NCI-H345 treated with DMSO at 0.1 percent for 48 hours (cell line): Measurements from ENCODE around the gene TIPARP.
"Not testable (repeated sequence)": the region's sequence is repeated elsewhere in the genome, so short reads cannot be mapped to it uniquely, and the experiment has no call there.

Source experiments
- DNase-seq: peaks from one replicate; lab custom pipeline; 2025; ENCODE audit not compliant: unreplicated experiment; lab: John Stamatoyannopoulos, UW

TIPARP gene

GRCh38 chr3:156737049-156737448 lies 62.7 kb downstream of the TIPARP start:
- DNase-seq = not testable (repeated sequence)

- DNase-seq = no peak
Measured at GRCh38 chr3:156738251-156738650, 63.9 kb downstream of the TIPARP start.

- no peak for DNase-seq
Measured at GRCh38 chr3:156739976-156740375, 65.6 kb downstream of the TIPARP start.

GRCh38 chr3:156740581-156740980 lies 66.2 kb downstream of the TIPARP start:
- DNase-seq = not testable (repeated sequence)

GRCh38 chr3:156741935-156742334 lies 67.5 kb downstream of the TIPARP start:
- no peak for DNase-seq

GRCh38 chr3:156742401-156742800 lies 68.0 kb downstream of the TIPARP start:
- no peak for DNase-seq

GRCh38 chr3:156743859-156744258 lies 69.5 kb downstream of the TIPARP start:
- no peak for DNase-seq

- no peak for DNase-seq
Measured at GRCh38 chr3:156744631-156745030, 70.2 kb downstream of the TIPARP start.

- DNase-seq = no peak
Measured at GRCh38 chr3:156745766-156746165, 71.4 kb downstream of the TIPARP start.

GRCh38 chr3:156747046-156747445 lies 72.7 kb downstream of the TIPARP start:
- DNase-seq = no peak

- no peak for DNase-seq
Measured at GRCh38 chr3:156749244-156749643, 74.9 kb downstream of the TIPARP start.

GRCh38 chr3:156750191-156750873 lies 75.9 kb downstream of the TIPARP start:
- DNase-seq = peak; percentile 0

- DNase-seq = no peak
Measured at GRCh38 chr3:156750874-156751245, 76.5 kb downstream of the TIPARP start.

GRCh38 chr3:156751461-156752025 lies 77.2 kb downstream of the TIPARP start:
- no peak for DNase-seq
